ENCODE results near the gene TMEM39A.

TMEM39A gene

DNA sequence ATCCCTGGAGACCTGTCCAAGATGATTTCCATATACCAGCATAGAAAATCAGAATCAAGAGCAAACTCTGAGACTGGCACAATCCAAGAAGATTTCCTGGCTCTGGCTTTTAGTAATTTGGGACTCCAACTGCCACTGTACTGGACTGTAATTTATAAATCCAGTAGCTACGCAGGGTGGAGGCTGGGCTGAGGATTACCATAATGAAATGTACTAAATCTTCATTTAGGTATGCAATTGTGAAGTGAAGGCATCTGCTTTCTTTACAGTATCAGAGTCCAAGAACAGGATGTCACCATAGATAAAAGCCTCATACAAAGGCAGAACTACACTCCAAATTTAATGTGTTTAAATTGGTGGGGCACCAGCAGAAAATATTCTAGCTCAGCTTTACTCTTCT lies 46.5 kb downstream of the TMEM39A start:
- TF ChIP-seq CEBPB (IDR thresholded peaks at IDR 0.05) (no peak), RAD21 (IDR thresholded peaks at IDR 0.05; ENCODE audit: low read depth) (no peak), TAF1 (IDR thresholded peaks at IDR 0.05; ENCODE audit: low read depth) (no peak), USF1 (IDR thresholded peaks at IDR 0.05) (no peak), EGR1 (IDR thresholded peaks at IDR 0.05) (no peak), TCF12 (IDR thresholded peaks at IDR 0.05; ENCODE audit: low read depth) (no peak), YY1 (IDR thresholded peaks at IDR 0.05; ENCODE audit: low read depth) (no peak), FOXM1 (IDR thresholded peaks at IDR 0.05; ENCODE audit: borderline replicate concordance, low read depth) (no peak), CREB1 (IDR thresholded peaks at IDR 0.05; ENCODE audit: low read depth) (no peak), EP300 (IDR thresholded peaks at IDR 0.05; ENCODE audit: borderline replicate concordance) (no peak), NFIC (IDR thresholded peaks at IDR 0.05) (no peak)
- TF ChIP-seq, protein P1, sequence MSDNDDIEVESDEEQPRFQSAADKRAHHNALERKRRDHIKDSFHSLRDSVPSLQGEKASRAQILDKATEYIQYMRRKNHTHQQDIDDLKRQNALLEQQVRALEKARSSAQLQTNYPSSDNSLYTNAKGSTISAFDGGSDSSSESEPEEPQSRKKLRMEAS (IDR thresholded peaks at IDR 0.05) = no peak

DNA sequence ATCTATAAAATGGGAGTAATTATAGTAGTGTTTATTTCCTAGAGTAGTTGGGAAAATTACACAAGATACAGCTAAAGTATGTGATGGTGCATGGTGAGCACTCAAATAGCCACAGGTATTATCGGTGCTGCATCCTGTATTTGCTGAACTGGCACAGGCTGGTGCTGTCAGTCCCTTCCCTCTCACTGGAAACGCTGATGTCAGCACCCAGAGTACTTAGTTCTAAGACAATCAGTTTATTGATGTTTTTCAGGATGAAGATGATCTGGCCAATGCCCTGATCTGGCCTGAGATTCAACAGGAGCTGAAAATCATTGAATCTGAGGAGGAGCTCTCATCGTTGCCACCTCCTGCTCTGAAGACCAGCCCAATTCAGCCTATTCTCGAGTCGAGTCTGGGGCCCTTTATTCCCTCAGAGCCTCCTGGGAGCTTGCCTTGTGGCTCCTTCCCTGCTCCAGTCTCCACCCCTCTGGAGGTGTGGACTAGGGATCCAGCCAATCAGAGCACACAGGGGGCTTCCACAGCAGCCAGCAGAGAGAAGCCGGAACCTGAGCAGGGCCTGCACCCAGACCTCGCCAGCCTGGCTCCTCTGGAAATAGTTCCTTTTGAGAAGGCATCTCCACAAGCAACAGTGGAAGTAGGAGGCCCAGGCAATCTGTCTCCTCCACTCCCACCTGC lies 49.7 kb downstream of the TMEM39A start:
- TF ChIP-seq TCF12 (IDR thresholded peaks at IDR 0.05; ENCODE audit: low read depth) = no peak
- no peak for TF ChIP-seq FOXM1 (IDR thresholded peaks at IDR 0.05; ENCODE audit: borderline replicate concordance, low read depth)
- TF ChIP-seq, protein P2, sequence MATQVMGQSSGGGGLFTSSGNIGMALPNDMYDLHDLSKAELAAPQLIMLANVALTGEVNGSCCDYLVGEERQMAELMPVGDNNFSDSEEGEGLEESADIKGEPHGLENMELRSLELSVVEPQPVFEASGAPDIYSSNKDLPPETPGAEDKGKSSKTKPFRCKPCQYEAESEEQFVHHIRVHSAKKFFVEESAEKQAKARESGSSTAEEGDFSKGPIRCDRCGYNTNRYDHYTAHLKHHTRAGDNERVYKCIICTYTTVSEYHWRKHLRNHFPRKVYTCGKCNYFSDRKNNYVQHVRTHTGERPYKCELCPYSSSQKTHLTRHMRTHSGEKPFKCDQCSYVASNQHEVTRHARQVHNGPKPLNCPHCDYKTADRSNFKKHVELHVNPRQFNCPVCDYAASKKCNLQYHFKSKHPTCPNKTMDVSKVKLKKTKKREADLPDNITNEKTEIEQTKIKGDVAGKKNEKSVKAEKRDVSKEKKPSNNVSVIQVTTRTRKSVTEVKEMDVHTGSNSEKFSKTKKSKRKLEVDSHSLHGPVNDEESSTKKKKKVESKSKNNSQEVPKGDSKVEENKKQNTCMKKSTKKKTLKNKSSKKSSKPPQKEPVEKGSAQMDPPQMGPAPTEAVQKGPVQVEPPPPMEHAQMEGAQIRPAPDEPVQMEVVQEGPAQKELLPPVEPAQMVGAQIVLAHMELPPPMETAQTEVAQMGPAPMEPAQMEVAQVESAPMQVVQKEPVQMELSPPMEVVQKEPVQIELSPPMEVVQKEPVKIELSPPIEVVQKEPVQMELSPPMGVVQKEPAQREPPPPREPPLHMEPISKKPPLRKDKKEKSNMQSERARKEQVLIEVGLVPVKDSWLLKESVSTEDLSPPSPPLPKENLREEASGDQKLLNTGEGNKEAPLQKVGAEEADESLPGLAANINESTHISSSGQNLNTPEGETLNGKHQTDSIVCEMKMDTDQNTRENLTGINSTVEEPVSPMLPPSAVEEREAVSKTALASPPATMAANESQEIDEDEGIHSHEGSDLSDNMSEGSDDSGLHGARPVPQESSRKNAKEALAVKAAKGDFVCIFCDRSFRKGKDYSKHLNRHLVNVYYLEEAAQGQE (IDR thresholded peaks at IDR 0.05; ENCODE audit: low read depth) = no peak
- no peak for TF ChIP-seq EP300 (IDR thresholded peaks at IDR 0.05; ENCODE audit: borderline replicate concordance)
- TF ChIP-seq EGR1 (IDR thresholded peaks at IDR 0.05) = no peak
- TF ChIP-seq, protein P1 (IDR thresholded peaks at IDR 0.05) = no peak
- no peak for TF ChIP-seq ZBTB7A (IDR thresholded peaks at IDR 0.05; ENCODE audit: low read depth)
- TF ChIP-seq NFIC (IDR thresholded peaks at IDR 0.05) = no peak
- TF ChIP-seq CEBPB (IDR thresholded peaks at IDR 0.05) = no peak
- no peak for TF ChIP-seq USF1 (IDR thresholded peaks at IDR 0.05)
- TF ChIP-seq TEAD4 (IDR thresholded peaks at IDR 0.05) = no peak
- no peak for TF ChIP-seq RAD21 (IDR thresholded peaks at IDR 0.05; ENCODE audit: low read depth)
- TF ChIP-seq CREB1 (IDR thresholded peaks at IDR 0.05; ENCODE audit: low read depth) = no peak
- no peak for TF ChIP-seq YY1 (IDR thresholded peaks at IDR 0.05; ENCODE audit: low read depth)
- TF ChIP-seq TAF1 (IDR thresholded peaks at IDR 0.05; ENCODE audit: low read depth) = no peak

- no peak for TF ChIP-seq TEAD4 (IDR thresholded peaks at IDR 0.05)
- no peak for TF ChIP-seq RAD21 (IDR thresholded peaks at IDR 0.05; ENCODE audit: low read depth)
- TF ChIP-seq CREB1 (IDR thresholded peaks at IDR 0.05; ENCODE audit: low read depth) = no peak
- no peak for TF ChIP-seq USF1 (IDR thresholded peaks at IDR 0.05)
- TF ChIP-seq ZBTB7A (IDR thresholded peaks at IDR 0.05; ENCODE audit: low read depth) = no peak
- TF ChIP-seq EP300 (IDR thresholded peaks at IDR 0.05; ENCODE audit: borderline replicate concordance) = no peak
- TF ChIP-seq TAF1 (IDR thresholded peaks at IDR 0.05; ENCODE audit: low read depth) = no peak
- no peak for TF ChIP-seq NFIC (IDR thresholded peaks at IDR 0.05)
- no peak for TF ChIP-seq EGR1 (IDR thresholded peaks at IDR 0.05)
- TF ChIP-seq CEBPB (IDR thresholded peaks at IDR 0.05) = no peak
- TF ChIP-seq, protein P1 (IDR thresholded peaks at IDR 0.05) = no peak
- TF ChIP-seq YY1 (IDR thresholded peaks at IDR 0.05; ENCODE audit: low read depth) = no peak
- TF ChIP-seq, protein P2 (IDR thresholded peaks at IDR 0.05; ENCODE audit: low read depth) = no peak
- no peak for TF ChIP-seq TCF12 (IDR thresholded peaks at IDR 0.05; ENCODE audit: low read depth)
- TF ChIP-seq FOXM1 (IDR thresholded peaks at IDR 0.05; ENCODE audit: borderline replicate concordance, low read depth) = no peak
Observed at GRCh38 chr3:119409844-119410243, 53.6 kb downstream of the TMEM39A start.

DNA sequence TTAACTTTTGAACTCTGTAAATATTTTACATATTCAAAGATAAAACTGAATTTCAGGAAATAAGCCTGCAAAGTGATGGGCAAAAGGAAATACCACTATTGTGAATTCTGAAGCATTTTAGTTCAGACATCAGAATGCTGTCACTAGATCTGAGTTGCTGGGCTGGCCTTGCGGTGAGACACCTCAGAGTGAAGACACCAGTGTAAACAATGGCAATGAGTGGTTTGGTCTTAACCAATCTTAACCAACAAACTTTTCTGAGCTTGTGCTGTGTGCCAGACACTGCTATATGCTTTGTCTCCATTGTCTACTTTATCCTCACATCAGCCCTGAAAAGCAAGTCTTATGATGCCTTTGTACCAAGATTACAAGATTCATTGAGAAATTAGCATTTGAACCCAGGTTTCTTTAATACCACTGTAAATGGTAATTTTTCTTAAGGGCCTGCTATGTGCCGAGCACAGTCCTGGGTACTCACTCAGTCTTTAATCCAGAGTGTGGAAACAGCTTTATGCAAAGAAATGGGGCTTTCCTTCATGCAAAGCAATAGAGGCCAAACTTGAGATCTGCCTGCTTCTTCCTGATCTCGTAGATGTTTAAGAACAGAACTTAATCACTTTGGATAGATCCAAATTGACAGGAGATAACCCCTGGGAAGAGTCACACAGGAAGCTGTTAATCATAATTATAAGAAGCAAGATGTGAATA lies 55.0 kb downstream of the TMEM39A start:
- TF ChIP-seq USF1 (IDR thresholded peaks at IDR 0.05) (no peak), YY1 (IDR thresholded peaks at IDR 0.05; ENCODE audit: low read depth) (no peak), ZBTB7A (IDR thresholded peaks at IDR 0.05; ENCODE audit: low read depth) (no peak), EP300 (IDR thresholded peaks at IDR 0.05; ENCODE audit: borderline replicate concordance) (no peak), TAF1 (IDR thresholded peaks at IDR 0.05; ENCODE audit: low read depth) (no peak), TEAD4 (IDR thresholded peaks at IDR 0.05) (no peak), CREB1 (IDR thresholded peaks at IDR 0.05; ENCODE audit: low read depth) (no peak), EGR1 (IDR thresholded peaks at IDR 0.05) (no peak), RAD21 (IDR thresholded peaks at IDR 0.05; ENCODE audit: low read depth) (no peak), CEBPB (IDR thresholded peaks at IDR 0.05) (no peak), FOXM1 (IDR thresholded peaks at IDR 0.05; ENCODE audit: borderline replicate concordance, low read depth) (no peak), NFIC (IDR thresholded peaks at IDR 0.05) (no peak), TCF12 (IDR thresholded peaks at IDR 0.05; ENCODE audit: low read depth) (no peak)
- TF ChIP-seq, protein P2 (IDR thresholded peaks at IDR 0.05; ENCODE audit: low read depth) = no peak
- TF ChIP-seq, protein P1 (IDR thresholded peaks at IDR 0.05) = no peak
